SHP77 treated with DMSO at 0.1 percent for 48 hours (cell line): ENCODE measurements around the gene ABHD12.
"Not testable (repeated sequence)": the region's sequence is repeated elsewhere in the genome, so short reads cannot be mapped to it uniquely, and the experiment has no call there.

Experiments
- DNase-seq: peaks from one replicate; lab custom pipeline; 2025; lab: John Stamatoyannopoulos, UW

The ABHD12 gene

DNA sequence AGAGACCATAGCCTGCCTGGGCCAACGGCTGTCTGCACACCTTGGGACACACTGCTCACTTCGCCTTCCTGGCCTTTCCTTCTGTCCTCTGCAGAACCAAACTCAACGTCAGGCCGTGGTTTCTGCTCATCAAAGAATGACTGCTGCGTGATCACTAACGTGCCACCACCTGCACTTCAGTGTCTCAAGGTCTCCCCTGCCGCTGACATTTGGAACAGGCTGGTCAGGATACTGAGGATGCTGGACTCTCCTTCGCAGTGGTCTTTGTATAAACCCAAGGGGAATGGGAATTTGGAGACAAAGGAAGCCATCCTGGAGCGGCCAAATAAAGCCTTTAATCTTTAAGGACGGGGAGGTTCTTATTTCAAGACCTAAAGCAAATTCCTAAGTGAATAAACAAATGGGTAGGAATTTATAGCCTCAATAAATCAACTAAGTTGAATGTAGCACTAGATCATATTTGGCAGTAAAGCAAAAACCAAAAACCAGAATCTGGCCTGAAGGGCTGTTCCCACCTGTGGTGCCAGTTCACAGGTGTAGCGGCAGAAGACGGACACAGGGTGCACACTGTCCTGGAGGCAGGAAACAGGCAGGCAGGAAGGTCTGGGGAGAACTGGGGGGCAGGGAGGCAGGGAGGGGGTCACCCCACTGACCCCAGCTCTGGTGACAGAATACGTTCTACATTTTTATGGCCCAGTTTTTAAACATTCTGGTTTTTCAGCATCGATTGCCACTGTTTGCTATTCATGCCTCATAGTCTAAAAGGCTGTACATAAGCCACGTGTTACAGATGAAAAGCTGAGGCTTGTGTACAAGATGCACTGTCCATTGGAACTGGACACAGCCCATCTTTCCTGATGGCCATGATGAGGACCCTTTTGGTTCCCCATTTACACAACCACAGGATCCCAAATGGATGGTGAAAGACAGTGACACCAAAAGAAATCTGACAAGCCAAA is 36.6 kb downstream of the ABHD12 start:
- DNase-seq: no peak

DNA sequence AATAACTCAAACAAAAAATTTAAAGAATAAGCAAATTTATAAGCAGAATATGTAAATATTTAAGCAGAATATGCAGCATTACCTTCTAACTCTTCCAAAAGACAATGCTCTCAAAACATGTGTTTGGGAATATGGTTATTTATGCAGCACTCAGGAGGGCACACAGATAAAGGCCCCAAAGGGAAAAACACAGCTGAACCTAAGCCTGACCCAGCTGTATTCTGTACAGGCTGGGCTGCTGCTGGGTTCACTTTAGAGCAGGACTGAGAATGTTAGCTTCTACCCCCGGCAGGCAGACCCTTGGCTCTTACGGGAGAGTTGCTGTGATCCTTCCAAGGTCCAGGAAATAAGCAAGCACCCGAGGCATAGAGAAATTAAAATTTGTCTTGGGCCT is 37.3 kb downstream of the ABHD12 start:
- no peak for DNase-seq

DNA sequence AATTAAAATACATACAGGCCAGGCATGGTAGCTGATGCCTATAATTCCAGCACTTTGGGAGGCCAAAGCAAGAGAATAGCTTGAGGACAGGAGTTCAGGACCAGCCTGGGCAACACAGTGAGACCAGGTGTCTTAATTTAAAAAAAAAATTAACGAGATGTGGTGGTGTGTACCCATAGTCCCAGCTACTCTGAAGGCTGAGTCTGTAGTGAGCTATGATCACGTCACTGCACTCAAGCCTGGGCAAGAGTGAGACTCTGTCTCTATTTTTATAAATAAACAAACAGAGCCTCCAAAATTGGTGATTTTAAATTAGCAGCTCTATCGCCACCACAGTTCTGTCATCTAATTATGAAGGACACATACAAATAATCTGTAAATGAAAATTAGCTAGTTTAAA is 37.9 kb downstream of the ABHD12 start:
- DNase-seq: no peak

DNA sequence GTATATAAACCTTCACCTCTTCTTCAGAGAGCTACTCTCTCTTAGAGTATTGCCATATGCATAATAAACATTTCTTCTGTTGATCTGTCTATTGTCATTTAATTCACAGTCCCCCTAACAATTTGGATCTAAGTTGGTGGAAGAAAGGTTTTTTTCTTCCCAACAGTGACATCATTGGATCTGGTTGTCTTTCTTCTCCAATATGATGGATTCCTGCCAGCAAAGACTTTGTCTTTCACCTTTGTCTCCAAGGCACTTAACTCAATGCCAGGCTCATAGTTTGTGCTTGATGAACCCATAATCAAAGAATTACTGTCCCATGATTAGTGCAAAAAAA is 39.6 kb downstream of the ABHD12 start:
- DNase-seq: no peak

DNA sequence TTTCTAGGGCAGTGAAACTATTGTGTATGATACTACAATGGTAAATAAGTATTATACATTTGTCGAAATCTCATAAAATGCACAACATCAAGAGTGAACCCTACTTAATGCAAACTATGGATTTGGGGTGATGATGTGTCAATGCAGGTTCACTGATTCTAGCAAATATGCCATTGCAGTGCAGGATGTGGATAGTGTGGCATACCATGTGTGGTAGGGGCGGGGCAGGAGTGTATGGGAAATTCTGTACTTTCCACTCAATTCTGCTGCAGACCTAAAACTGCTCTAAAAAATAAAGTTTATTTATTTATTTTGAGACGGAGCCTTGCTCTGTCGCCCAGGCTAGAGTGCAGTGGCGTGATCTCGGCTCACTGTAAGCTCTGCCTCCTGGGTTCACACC is 44.3 kb downstream of the ABHD12 start:
- no peak for DNase-seq

DNA sequence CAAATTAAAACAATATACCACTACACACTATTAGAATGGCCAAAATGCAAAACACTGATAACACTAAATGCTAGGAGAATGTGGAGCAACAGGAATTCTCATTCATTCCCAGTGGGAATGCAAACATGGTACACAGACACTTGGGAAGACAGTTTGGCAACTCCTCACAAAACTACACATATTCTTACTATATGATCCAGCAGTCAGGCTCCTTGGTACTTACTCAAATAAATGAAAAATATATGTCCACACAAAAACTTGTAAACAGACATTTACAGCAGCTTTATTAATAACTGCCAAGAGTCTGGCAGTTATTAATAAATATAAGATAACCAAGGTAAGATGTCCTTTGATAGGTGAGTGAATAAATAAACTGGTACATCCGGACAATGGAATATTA is 44.9 kb downstream of the ABHD12 start:
- DNase-seq: no peak

DNA sequence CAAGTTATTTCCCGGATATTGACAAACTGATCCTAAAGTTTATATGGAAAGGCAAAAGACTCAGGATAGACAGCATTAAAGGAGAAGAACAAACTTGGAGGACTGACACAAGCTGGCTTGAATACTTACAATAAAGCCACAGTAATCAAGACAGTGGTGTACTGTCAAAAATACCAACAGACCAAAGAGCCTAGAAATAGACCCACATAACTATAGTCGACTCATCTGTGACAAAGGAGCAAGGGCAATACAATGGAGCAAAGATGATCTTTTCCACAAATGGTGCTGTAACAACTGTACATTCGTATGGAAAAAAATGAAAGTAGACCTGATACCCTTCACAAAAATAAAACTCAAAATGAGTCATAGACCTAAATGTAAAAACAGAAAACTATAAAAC is 46.0 kb downstream of the ABHD12 start:
- DNase-seq: no peak

DNA sequence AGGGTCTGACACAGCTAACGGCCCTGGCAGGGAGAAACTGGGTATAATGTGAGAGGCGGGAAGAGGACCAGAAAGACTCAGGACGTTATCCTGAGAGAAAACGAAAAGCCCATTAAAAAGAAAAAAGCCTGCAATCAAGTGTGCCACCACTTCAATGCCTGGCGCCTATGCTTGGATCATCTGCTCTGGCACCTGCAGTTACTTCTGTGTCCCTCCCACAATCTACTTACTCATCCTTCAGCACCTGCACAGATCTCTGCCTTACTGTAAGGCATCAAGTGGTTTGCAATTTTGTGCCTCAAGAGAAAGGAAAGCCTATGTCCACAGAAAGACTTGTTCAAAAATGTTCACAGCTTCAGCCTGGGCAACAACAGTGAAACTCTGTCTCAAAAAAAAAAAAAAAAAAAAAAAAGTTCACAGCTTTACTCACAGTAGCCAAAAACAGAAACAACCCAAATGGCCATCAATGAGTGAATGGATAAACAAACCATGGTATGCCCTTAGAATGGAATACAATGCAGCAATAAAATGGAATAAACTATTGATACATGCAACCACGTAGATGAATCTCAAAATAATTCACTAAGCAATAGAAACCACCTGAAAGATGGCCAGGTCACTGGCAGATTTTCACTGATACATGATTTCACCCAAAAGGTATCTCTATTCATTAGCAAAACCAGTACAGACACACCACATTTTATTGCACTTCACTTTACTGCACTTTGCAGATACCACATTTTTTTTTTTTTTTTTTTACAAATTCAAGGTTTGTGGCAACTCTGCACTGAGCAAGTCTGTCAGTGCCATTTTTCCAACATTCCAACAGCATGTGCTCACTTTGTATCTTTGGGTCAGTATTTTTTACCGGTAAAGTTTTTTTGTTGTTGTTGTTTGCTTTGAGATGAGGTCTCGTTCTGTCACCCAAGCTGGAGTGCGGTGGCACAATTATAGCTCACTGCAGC is 48.6 kb downstream of the ABHD12 start:
- peak; percentile 62 for DNase-seq

DNA sequence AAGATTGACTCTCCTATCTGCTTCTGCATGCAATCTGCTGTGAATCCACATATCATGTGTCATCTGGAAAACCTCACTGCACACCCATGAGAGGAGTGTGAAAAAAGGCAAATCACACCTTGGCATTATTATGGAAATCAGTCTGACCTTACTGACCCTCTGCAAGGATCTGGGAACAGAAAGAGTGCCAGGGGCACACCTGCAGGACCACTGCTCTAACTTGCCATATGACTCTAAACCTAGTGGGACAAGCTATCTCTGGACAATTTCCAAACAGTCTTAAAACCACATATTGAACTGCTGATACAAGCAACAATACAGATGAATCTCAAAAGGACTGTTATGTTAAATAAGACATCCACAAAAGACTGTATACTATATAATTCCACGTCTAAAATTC is 50.3 kb downstream of the ABHD12 start:
- DNase-seq: no peak

DNA sequence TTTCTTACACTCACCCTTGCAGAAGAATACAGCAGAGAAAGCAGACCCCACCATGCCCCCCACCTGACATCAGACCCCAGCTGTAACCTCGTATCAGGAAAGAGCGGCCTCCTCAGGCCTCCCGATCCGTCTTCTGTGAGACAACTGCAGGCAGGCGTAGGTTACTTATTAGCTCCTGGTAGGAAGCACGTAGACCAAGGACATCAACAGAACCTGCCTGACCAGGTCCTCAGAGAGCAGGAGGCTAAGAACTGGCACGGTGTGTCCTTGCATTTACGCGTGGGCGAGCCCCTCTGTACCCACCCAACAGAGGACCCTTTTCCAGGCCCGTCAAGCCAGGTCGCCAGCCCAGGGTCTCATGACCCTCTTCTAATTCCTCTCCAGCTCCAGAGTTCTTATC is 51.0 kb downstream of the ABHD12 start:
- no peak for DNase-seq

DNA sequence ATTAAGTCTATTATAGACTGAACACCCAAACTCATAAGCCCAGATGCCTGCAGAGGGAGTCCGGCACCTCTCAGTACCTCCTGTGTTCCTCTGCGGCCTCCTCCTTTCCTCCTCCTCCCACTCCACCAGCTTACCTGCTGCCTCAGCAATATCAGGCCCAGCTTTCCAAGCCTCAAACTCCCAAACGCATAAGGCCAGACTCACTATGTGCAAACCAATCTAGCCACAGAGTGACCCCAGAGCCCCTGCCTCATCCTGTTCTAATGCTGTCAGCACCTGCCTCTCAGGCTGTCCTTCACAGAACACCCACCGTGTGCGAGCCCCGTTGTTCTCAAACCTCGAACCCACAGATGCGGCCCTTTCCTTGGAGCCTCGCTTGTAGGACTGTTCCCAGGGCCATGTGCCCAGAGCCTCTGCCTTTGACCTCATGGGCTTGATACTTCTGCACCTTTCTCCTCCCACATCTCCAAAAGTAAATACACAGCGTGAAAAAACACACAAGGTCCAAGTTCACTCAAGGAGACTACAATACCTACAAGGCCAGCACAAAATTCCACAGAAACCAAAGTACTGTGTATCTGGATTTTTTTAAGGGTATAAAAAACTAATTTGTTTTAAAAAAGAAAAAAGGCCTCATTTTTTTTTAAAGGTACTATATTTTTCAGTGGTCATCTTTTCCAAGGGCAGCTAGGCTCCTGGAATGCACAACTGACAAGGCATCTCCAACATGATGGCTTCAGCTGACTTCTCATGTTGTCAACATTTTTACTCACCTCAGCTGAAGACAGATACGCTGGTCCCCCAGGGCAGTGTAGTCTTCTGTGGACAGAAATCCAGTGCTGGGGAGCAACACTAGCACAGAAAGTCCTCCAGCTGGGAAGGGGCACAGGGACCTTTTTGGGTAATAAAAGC is 52.3 kb downstream of the ABHD12 start:
- no peak for DNase-seq

DNA sequence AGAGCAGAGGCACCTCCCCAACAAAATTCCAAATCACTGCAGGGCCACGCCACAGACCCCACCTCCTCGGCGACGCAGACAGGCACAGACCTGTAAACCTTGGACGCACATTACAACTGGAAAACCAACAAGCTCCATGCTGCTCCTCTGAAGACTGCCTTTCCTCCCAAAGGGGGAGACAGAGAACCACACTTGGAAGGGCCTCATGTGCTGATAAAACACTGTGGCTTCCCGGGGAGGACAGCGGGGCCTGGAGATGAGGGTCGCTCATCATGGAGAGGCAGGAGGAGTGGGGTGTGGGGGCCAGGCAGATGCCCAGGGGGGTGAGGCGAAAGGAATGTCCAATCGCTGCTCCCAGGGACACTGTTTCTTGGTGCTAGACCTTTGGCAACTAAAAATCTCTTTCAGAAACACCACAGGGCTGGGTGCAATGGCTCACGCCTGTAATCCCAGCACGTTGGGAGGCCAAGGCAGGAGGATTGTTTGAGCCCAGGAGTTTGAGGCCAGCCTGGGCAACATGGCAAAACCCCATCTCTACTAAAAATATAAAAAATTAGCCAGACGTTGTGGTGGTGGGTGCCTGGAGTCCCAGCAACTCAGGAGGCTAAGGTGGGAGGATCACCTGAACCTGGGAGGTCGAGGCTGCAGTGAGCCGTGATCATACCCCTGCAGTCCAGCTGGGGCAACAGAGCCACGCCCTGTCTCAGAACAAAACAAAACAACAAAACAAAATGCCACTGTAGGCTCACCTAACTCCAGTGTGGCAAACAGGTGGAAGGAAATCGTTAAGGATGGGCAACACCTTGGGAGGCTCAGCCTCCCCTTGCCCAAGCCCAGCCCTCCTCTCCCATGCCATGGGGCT is 53.8 kb downstream of the ABHD12 start:
- peak; percentile 21 for DNase-seq

DNA sequence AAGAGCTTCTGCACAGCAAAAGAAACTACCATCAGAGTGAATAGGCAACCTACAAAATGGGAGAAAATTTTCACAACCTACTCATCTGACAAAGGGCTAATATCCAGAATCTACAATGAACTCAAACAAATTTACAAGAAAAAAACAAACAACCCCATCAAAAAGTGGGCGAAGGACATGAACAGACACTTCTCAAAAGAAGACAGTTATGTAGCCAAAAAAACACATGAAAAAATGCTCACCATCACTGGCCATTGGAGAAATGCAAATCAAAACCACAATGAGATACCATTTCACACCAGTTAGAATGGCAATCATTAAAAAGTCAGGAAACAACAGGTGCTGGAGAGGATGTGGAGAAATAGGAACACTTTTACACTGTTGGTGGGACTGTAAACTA is 55.7 kb downstream of the ABHD12 start:
- not testable (repeated sequence) for DNase-seq

DNA sequence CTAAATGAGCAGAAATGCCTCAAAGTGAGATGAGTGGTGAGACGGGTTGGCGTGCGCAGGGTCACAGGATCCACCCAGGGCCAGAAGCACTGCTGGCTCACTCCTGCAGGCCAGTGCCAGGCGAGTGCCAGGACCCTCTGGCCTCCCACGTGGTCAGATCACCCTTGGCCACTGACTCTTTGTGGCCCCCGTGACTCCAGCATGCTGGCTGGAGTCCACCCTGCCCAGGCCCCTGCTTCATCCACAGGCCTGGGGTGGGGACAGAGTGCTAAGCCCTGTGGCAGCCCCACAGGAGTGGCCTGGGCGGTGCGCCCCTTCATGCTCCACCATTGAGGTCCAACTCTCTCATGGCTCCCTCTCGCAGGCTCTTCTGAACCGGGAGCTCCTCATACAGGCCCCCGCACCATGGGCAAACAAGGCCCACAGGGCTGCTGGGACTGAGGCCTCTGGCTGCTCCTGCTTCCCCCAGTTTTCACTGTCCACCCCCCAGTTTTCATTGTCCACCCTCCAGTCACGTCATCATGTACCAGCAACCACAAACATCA is 61.6 kb downstream of the ABHD12 start:
- no peak for DNase-seq

DNA sequence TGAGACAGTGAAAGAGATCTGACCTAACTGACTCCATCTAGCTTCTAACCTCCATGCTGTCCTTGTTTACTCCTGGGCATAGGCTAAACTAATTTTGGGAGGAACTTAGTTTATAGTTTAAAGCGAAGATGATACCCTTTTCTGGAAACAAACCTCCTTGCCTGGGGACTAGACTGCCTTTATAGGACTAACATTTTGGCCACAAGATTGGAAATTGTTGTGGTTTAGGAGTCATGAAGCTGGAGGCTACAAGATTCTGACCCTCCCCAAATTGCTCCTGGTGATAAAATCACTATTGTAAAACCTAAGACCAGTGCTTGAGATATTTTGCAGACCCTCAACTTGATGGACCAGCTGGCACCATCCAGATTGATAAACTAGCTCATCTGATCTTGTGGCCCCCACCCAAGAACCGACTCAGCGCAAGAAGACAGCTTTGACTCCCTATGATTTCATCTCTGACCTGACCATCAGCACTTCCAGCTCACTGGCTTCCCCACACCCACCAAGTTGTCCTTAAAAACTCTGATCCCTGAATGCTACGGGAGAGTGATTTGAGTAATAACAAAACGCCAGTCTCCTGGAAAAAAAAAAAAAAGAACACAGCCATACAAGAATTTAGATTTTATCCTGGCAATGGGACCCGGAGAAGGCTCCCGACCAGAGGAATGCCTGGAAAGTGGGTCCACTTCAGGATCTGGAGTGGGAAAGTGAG is 63.0 kb downstream of the ABHD12 start:
- no peak for DNase-seq

DNA sequence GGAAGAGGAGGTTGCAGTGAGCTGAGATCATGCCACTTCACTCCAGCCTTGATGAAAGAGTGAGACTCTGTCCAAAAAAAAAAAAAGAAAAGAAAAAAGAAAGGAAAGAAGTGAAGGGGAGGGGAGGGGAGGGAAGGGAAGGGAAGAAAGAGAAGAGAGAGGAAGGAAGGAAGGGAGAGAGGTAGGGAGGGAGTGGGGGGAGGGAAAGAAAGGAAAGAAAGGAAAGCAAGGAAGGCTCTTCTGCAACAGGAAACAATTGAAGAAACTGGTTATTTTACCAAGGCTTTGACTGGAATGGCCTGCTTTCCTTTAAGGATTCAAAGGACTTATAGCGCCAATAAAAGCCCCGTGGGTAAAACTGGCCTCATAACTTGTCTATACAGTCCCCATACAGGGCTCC is 64.6 kb downstream of the ABHD12 start:
- DNase-seq: no peak

DNA sequence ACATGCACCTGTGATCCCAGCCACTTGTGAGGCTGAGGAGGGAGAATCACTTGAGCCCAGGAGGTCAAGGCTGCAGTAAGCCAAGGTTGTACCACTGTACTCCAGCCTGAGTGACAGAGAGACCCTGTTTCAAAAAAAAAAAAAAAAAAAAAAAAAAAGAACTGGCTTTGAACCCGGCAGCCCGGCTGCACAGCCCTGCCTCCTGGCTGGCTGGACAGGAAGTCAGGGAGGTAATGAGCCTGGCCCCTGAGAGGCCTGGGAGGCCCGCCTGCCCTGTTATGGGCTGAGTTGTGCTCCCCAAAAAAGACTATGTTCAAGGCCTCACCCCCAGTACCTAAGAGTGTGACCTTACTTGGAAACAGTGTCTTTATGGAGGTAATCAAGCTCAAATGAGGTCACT is 65.6 kb downstream of the ABHD12 start:
- no peak for DNase-seq

DNA sequence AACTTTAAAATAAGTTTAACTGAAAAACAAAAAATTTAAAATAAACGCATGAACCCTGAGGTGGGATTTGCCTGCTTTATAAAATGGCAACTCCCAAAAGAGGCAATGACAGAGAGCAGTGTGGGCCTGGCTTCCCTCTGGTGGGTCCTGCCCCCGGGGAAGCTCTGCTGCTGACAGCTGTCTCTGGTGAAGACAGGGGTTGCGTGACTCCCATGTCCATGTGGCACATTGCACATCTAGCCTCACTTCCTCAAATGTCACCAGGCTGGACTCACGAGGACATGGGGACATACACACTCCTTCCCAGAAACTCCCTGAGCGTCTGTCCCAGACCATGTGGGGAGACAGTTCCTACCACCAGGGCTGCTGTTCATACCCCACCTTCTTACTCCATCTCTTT is 66.2 kb downstream of the ABHD12 start:
- DNase-seq: no peak

DNA sequence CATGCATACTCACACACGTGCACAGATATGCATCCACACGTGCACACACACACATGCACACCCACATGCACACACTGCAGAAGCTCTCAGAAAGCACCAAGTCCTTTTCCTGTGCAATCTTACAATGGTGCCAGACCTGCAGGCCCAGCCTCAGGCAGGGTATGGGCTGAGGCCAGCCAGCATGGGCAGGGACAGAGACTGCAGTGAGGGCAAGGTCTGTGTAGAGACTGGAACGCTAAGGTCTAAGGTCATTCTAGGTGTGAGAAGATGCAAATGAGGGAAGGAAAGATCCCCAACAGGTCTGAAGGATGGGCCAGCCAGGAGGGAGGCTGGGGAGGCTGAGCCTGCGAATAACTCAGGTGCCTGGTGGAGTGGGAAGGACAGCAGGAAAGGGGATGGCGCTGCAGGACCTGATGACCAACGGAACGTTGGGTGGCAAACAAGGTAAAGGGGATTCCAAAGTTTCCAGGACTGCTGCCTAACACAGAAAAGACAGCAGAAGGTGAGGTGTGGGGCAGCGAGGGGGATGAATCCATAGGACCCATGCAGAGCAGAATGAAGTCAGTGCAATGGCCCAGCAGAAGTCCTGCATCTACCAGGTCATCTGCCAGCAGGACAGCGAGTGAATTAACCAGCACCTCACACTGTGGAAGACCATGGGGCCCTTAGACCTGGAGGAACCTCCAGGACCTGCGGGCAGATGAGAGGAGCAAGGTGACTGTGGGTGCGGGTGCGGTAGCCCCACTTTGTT is 67.0 kb downstream of the ABHD12 start:
- no peak for DNase-seq
